K562 (cell line): ENCODE results near the gene PILRA. TPM values are rescaled to one million over a fixed set of nuclear protein-coding genes. Genes with fewer than 3 reads are reported as not detected.

Experiments
- CC2D1A ChIP-seq: fragments of 450-650 bp; IDR thresholded peaks from 2 replicates; pipeline ENCODE4 v1.6.1; 2017; ENCODE audit warnings: mild to moderate bottlenecking
- CLOCK ChIP-seq: fragments of 250-450 bp; sonication (Bioruptor Pico); IDR thresholded peaks from 2 replicates; pipeline ENCODE4 v1.4.0; 2020; ENCODE audit warnings: mild to moderate bottlenecking, moderate library complexity, borderline replicate concordance
- HCFC1 ChIP-seq: IDR thresholded peaks from 2 replicates; pipeline ENCODE4 v1.6.1; 2012; ENCODE audit warnings: low read depth, low read length, improper control_type of control experiment
- RERE ChIP-seq: sonication (generic); formaldehyde crosslinking; IDR thresholded peaks from 2 replicates; pipeline ENCODE4 v1.8.0; 2023; ENCODE audit warnings: missing genetic modification reagents, mild to moderate bottlenecking, borderline replicate concordance
- ZNF668 ChIP-seq: fragments of 250-450 bp; sonication (Bioruptor Pico); IDR thresholded peaks from 2 replicates; pipeline ENCODE4 v1.8.0; 2022; ENCODE audit warnings: mild to moderate bottlenecking, inconsistent platforms
- ZSCAN29 ChIP-seq: fragments of 450-650 bp; IDR thresholded peaks from 2 replicates; pipeline ENCODE4 v1.6.1; 2017
- polyA plus RNA-seq, 8 experiments: library from polyadenylated mRNA; depleted of rRNA in 4 of 8; stranded (reverse) in 5 of 8; unstranded in 3 of 8; fragments of >200 nt; fragmentation: Nextera tagmentation in 2 of 8; fragmentation: Illumina TruSeq in 1 of 8; extraction: Ambion mirVana in 2 of 8; extraction: Trizol in 1 of 8; gene quantifications; 2 replicates each; pipeline versions ENCODE4 v1.2.1 to v1.2.3, GENCODE V29; 2011 to 2014; ENCODE audit warnings: inconsistent platforms in 1 of 8, missing spikeins in 1 of 8
- total RNA-seq, 7 experiments: library from RNA; depleted of rRNA in 6 of 7; stranded (reverse); fragments of >200 nt in 6 of 7; fragmentation: Illumina TruSeq in 2 of 7; extraction: Trizol in 2 of 7; gene quantifications; 2 replicates each; pipeline versions ENCODE4 v1.2.1 to v1.2.3, GENCODE V29; 2011 to 2021; ENCODE audit warnings: low replicate concordance in 1 of 7

Gene PILRA
- total and polyA plus RNA-seq, 9 of the 15 experiments (the other 6 are each of a cell fraction or from before 2014, with no cell fraction given): 0.13 to 1.8 (median 0.62) TPM

GRCh38 chr7:100413889-100414288, 40.6 kb downstream of the PILRA start (continued):
- TF ChIP-seq RERE (CRISPR knock-in tag) (no peak), ZSCAN29 (no peak), ZNF668 (CRISPR knock-in tag) (no peak), CLOCK (CRISPR knock-in tag) (no peak), HCFC1 (no peak), CC2D1A (no peak)
- TF ChIP-seq, all 486 proteins: peak for 0
